ENCODE results near the gene PAPPA. TPM values are rescaled to one million over a fixed set of nuclear protein-coding genes. Genes with fewer than 3 reads are reported as not detected.

The PAPPA gene
- polyA plus RNA-seq, 4 donors: 3.4 to 8.7 (median 4.2) TPM

- DNase-seq (ENCODE audit: low read depth in 4 of 4, low spot score in 2 of 4): no peak
These were observed 294.8 kb downstream of the PAPPA start for GRCh38 chr9:116448431-116448830.

- no peak for DNase-seq (ENCODE audit: low read depth in 4 of 4, low spot score in 2 of 4)
These were observed 296.4 kb downstream of the PAPPA start for GRCh38 chr9:116449949-116450348.

- no peak for DNase-seq (ENCODE audit: low read depth in 4 of 4, low spot score in 2 of 4)
These were observed 297.0 kb downstream of the PAPPA start for GRCh38 chr9:116450378-116451139.

GRCh38 chr9:116451500-116452115 lies 298.0 kb downstream of the PAPPA start:
- no peak for DNase-seq (ENCODE audit: low read depth in 4 of 4, low spot score in 2 of 4)
